Loucy (cell line): Measurements from ENCODE around the gene WDR11.

ENCODE experiments used
- EZH2phosphoT487 ChIP-seq: fragments of 200-600 bp; IDR thresholded peaks from 2 replicates; pipeline ENCODE4 v1.6.1; 2018; ENCODE audit warnings: antibody characterized with exemption, mild to moderate bottlenecking, moderate library complexity, borderline replicate concordance
- TF ChIP-seq, protein P1 (sequence below): fragments of 200-600 bp; sonication (generic); conservative IDR thresholded peaks from 2 replicates; pipeline ENCODE4 v1.5.1; 2014; ENCODE audit warnings: mild to moderate bottlenecking, antibody characterized with exemption, low read length

GRCh38 chr10:120813085-120813484 lies 38.1 kb upstream of the WDR11 start:
- TF ChIP-seq, protein P1, sequence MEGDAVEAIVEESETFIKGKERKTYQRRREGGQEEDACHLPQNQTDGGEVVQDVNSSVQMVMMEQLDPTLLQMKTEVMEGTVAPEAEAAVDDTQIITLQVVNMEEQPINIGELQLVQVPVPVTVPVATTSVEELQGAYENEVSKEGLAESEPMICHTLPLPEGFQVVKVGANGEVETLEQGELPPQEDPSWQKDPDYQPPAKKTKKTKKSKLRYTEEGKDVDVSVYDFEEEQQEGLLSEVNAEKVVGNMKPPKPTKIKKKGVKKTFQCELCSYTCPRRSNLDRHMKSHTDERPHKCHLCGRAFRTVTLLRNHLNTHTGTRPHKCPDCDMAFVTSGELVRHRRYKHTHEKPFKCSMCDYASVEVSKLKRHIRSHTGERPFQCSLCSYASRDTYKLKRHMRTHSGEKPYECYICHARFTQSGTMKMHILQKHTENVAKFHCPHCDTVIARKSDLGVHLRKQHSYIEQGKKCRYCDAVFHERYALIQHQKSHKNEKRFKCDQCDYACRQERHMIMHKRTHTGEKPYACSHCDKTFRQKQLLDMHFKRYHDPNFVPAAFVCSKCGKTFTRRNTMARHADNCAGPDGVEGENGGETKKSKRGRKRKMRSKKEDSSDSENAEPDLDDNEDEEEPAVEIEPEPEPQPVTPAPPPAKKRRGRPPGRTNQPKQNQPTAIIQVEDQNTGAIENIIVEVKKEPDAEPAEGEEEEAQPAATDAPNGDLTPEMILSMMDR: no peak
- no peak for TF ChIP-seq EZH2phosphoT487
